Measurements from ENCODE around the gene BARX2. TPM values are rescaled to one million over a fixed set of nuclear protein-coding genes. Genes with fewer than 3 reads are reported as not detected.

The BARX2 gene
- polyA plus RNA-seq, 1 donor from 2014 or later, result not detected

- no peaks in the 10 kb centered on the region for H3K36me3 Mint-ChIP-seq
- H3K4me1 Mint-ChIP-seq, result no peaks in the 10 kb centered on the region
- H3K27ac Mint-ChIP-seq, result no peak overlapping the region
- H3K27me3 Mint-ChIP-seq, result peaks cover 6% of the 10 kb centered on the region
- H3K9me3 Mint-ChIP-seq, result no peaks in the 10 kb centered on the region
- no peak overlapping the region for H3K4me3 Mint-ChIP-seq
Observed at GRCh38 chr11:129383502-129383901, 7.9 kb downstream of the BARX2 start.

GRCh38 chr11:129384415-129384814 lies 8.8 kb downstream of the BARX2 start:
- no peak overlapping the region for H3K4me3 Mint-ChIP-seq
- H3K27ac Mint-ChIP-seq, result no peak overlapping the region
- no peaks in the 10 kb centered on the region for H3K36me3 Mint-ChIP-seq
- H3K4me1 Mint-ChIP-seq, result no peaks in the 10 kb centered on the region
- no peaks in the 10 kb centered on the region for H3K9me3 Mint-ChIP-seq
- peaks cover 4% of the 10 kb centered on the region for H3K27me3 Mint-ChIP-seq

GRCh38 chr11:129385801-129386200 lies 10.2 kb downstream of the BARX2 start:
- H3K9me3 Mint-ChIP-seq, result peaks cover 0 to 3% (median 0%) of the 10 kb centered on the region in 3 donors
- H3K27me3 Mint-ChIP-seq, result peaks cover 1% of the 10 kb centered on the region
- H3K36me3 Mint-ChIP-seq, result no peaks in the 10 kb centered on the region

DNA sequence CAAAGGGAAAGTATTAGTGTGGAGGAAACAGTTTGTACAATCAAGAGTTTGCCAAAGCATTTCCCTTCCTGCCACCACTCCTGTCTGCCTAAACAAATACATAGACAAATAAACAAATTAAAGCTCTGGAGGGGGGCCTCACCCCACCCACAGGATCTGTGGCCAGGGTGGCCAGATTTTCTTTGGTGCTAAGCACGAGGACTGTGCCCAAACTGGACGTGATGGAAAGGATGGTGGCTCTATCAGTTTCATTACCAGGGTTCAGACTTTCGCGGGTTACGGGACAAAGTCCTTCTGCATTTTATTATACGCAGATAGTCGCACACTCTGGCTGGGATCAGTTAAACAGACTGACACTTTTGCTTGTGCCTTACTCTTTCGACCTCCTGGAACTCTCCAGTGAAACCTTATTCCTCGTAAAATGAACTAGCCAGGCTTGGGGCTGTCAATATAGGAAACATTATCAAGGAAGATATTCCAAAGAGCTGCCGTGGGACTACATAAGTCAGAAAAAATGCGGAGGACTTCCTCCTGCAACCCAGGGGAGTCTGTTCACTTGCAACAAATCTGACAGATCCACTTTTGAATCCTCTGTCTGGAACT lies 11.2 kb downstream of the BARX2 start:
- Mint-ChIP-seq H3K4me1 (no peaks in the 10 kb centered on the region), H3K36me3 (no peaks in the 10 kb centered on the region), H3K4me3 (no peak overlapping the region), H3K27me3 (peaks cover 1% of the 10 kb centered on the region), H3K9me3 (peaks cover 0 to 3% (median 0%) of the 10 kb centered on the region in 3 donors), H3K27ac (no peak overlapping the region)

More at GRCh38 chr11:129385801-129386200, 10.2 kb downstream of the BARX2 start:
- no peak overlapping the region for H3K27ac Mint-ChIP-seq
- H3K4me1 Mint-ChIP-seq, result no peaks in the 10 kb centered on the region
- no peak overlapping the region for H3K4me3 Mint-ChIP-seq

GRCh38 chr11:129387434-129387833 lies 11.8 kb downstream of the BARX2 start:
- H3K4me1 Mint-ChIP-seq, result no peaks in the 10 kb centered on the region

DNA sequence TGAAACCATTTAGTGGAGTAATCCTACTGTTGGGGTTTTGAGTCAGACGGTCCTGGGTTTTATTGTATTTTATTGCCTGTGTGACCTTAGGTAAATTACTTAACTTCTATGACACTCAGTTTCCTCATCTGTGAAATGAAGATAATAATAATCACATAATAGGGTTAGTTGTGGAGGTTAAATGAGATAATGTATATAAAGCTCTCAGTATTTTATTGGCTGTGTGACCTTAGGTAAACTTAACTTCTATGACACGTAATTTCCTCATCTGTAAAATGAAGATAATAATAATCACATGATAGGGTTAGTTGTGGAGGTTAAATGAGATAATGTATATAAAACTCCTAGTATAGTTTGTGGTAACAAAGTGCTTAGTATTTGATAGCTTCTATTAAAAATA lies 13.2 kb downstream of the BARX2 start:
- Mint-ChIP-seq H3K27ac (no peak overlapping the region), H3K4me1 (no peaks in the 10 kb centered on the region), H3K9me3 (peaks cover 0 to 3% (median 0%) of the 10 kb centered on the region in 3 donors), H3K27me3 (peaks cover 1% of the 10 kb centered on the region), H3K4me3 (no peak overlapping the region), H3K36me3 (no peaks in the 10 kb centered on the region)

More at GRCh38 chr11:129387434-129387833, 11.8 kb downstream of the BARX2 start:
- Mint-ChIP-seq H3K27me3 (peaks cover 2% of the 10 kb centered on the region), H3K27ac (no peak overlapping the region), H3K9me3 (peaks cover 0 to 3% (median 0%) of the 10 kb centered on the region in 3 donors), H3K36me3 (no peaks in the 10 kb centered on the region), H3K4me3 (no peak overlapping the region)

- H3K4me3 Mint-ChIP-seq, result no peak overlapping the region
- H3K27me3 Mint-ChIP-seq, result peaks cover 1% of the 10 kb centered on the region
- no peaks in the 10 kb centered on the region for H3K4me1 Mint-ChIP-seq
- H3K9me3 Mint-ChIP-seq, result peaks cover 0 to 3% (median 0%) of the 10 kb centered on the region in 3 donors
- H3K36me3 Mint-ChIP-seq, result no peaks in the 10 kb centered on the region
- peak overlapping the region in 1 of 3 donors; percentile 47 for H3K27ac Mint-ChIP-seq
Observed at GRCh38 chr11:129390303-129390821, 14.7 kb downstream of the BARX2 start.

GRCh38 chr11:129391360-129391759 lies 15.7 kb downstream of the BARX2 start:
- peaks cover 1% of the 10 kb centered on the region for H3K27me3 Mint-ChIP-seq
- H3K4me1 Mint-ChIP-seq, result no peaks in the 10 kb centered on the region
- no peak overlapping the region for H3K4me3 Mint-ChIP-seq
- no peak overlapping the region for H3K27ac Mint-ChIP-seq
- peaks cover 0 to 3% (median 0%) of the 10 kb centered on the region in 3 donors for H3K9me3 Mint-ChIP-seq
- H3K36me3 Mint-ChIP-seq, result no peaks in the 10 kb centered on the region

- H3K9me3 Mint-ChIP-seq, result peaks cover 0 to 3% (median 0%) of the 10 kb centered on the region in 3 donors
- no peaks in the 10 kb centered on the region for H3K36me3 Mint-ChIP-seq
- H3K27me3 Mint-ChIP-seq, result peaks cover 1% of the 10 kb centered on the region
- no peak overlapping the region for H3K4me3 Mint-ChIP-seq
- no peak overlapping the region for H3K27ac Mint-ChIP-seq
- H3K4me1 Mint-ChIP-seq, result no peaks in the 10 kb centered on the region
Observed at GRCh38 chr11:129391821-129392220, 16.2 kb downstream of the BARX2 start.

DNA sequence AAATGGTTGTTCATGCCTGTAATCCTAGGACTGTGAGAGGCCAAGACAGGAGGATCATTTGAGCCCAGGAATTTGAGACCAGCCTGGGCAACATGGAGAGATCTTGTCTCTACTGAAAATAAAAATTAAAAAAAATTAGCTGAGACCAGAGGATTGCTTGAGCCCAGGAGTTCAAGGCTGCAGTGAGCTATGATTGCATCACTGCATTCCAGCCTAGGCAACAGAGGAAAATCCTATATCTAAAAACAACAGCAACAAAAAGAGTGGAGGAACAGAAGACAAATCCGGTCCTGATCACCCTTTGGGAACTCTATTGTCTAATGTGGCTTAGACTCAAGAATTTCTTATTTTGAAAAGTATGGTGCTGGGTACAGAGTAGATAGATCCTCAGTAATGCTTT lies 17.3 kb downstream of the BARX2 start:
- peaks cover 0 to 3% (median 0%) of the 10 kb centered on the region in 3 donors for H3K9me3 Mint-ChIP-seq
- H3K27me3 Mint-ChIP-seq, result peaks cover 1% of the 10 kb centered on the region
- no peaks in the 10 kb centered on the region for H3K36me3 Mint-ChIP-seq
- H3K4me3 Mint-ChIP-seq, result no peak overlapping the region
- no peaks in the 10 kb centered on the region for H3K4me1 Mint-ChIP-seq
- no peak overlapping the region for H3K27ac Mint-ChIP-seq

DNA sequence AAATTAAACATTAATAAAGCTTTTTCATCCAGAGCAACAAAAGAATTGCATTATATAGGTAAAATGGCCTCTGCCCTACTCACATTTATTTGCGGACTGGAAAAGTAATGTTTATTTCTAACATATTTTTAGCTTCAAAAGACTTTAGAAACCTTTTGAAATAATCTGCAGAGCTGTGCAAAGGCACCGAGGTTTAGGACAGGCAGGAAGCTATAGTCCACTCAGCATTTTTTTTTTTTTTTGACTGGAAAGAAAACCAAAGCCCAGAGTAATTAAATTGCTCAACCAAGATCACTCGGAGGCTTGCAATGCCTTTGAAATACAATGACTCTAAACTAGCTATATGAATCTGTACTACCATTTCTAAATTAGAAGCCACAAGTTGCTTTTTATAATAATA lies 19.1 kb downstream of the BARX2 start:
- Mint-ChIP-seq H3K4me3 (no peak overlapping the region), H3K27ac (no peak overlapping the region), H3K36me3 (no peaks in the 10 kb centered on the region), H3K4me1 (no peaks in the 10 kb centered on the region), H3K9me3 (peaks cover 0 to 3% (median 0%) of the 10 kb centered on the region in 3 donors), H3K27me3 (peaks cover 1% of the 10 kb centered on the region)

- H3K27ac Mint-ChIP-seq, result no peak overlapping the region
- H3K36me3 Mint-ChIP-seq, result no peaks in the 10 kb centered on the region
- no peak overlapping the region for H3K4me3 Mint-ChIP-seq
- no peaks in the 10 kb centered on the region for H3K9me3 Mint-ChIP-seq
- H3K27me3 Mint-ChIP-seq, result peaks cover 2% of the 10 kb centered on the region
- no peaks in the 10 kb centered on the region for H3K4me1 Mint-ChIP-seq
Observed at GRCh38 chr11:129395432-129395831, 19.8 kb downstream of the BARX2 start.

- no peaks in the 10 kb centered on the region for H3K36me3 Mint-ChIP-seq
- no peak overlapping the region for H3K27ac Mint-ChIP-seq
- no peak overlapping the region for H3K4me3 Mint-ChIP-seq
- no peaks in the 10 kb centered on the region for H3K4me1 Mint-ChIP-seq
- H3K9me3 Mint-ChIP-seq, result no peaks in the 10 kb centered on the region
- H3K27me3 Mint-ChIP-seq, result peaks cover 3% of the 10 kb centered on the region
Observed at GRCh38 chr11:129395883-129396282, 20.2 kb downstream of the BARX2 start.

DNA sequence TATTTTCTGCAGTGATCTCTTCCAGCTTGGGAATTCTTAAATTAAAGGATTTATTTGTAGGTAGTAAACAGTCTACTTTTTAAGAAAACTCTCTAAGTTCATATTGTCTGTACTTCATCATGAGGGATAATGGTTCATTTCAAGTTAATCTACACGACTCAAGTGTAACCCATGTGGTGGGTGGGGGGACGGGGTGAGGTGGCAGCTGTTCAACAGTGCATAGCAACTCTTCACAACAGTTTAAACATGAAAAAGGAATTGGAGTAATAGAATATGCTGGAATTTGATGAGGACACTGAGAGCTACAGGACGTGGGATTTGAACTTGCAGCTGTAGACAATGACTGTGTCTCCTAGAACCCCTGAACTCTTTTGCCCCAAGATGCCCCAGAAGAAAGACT lies 20.8 kb downstream of the BARX2 start:
- peaks cover 0 to 2% (median 0%) of the 10 kb centered on the region in 3 donors for H3K9me3 Mint-ChIP-seq
- H3K4me1 Mint-ChIP-seq, result no peaks in the 10 kb centered on the region
- no peak overlapping the region for H3K27ac Mint-ChIP-seq
- H3K27me3 Mint-ChIP-seq, result peaks cover 3% of the 10 kb centered on the region
- H3K36me3 Mint-ChIP-seq, result no peaks in the 10 kb centered on the region
- H3K4me3 Mint-ChIP-seq, result no peak overlapping the region

DNA sequence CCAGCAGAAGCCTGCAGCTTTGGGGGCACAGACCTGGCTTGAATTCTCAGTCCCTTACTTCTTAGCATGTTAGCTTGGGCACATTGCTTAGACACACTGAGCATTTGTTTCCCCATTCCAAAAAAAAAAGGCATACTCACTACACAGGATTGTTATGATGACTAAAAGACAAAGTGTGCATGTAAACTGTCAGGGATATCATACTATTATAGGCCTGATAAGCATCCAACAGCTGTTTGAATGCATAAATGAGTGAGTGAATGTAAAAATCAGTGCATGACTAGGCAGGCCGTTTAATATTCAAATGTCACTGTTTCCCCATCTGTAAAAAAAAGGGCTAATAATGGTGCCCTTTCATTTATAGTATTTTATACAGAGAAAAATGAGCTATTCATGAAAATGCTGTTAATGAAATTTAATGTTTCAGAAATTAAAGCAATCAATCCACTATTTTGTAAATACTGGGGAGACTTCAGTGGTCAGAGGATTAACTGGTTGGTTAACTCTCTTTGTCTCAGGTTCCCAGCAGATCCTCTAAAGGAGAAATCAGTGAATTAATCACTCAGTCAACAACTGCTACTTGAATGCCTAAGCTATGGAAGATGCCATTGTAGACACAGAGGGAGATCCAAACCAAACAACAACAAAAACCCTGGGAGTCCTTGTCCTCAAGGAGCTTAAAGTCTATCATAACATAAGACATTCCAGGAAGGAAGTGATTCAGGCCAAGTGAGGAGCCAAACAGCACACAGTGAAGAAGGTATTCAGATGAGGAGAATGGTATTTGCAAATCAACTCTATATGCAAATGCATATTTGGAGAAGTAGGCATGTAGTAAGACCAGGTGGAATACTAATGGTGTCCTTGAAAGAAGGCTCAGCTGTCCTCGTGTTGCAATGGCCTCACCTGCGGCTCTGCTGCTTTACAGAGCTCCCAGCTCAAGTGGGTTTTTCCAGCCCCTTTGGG lies 26.8 kb downstream of the BARX2 start:
- no peak overlapping the region for H3K4me3 Mint-ChIP-seq
- peaks cover 2% of the 10 kb centered on the region for H3K27me3 Mint-ChIP-seq
- H3K4me1 Mint-ChIP-seq, result no peaks in the 10 kb centered on the region
- no peak overlapping the region for H3K27ac Mint-ChIP-seq
- peaks cover 0 to 5% (median 0%) of the 10 kb centered on the region in 3 donors for H3K9me3 Mint-ChIP-seq
- H3K36me3 Mint-ChIP-seq, result no peaks in the 10 kb centered on the region

Measured in IgD-negative memory B cell (primary cell).